GM12878 (cell line): ENCODE results near the gene RPS2. TPM values are rescaled to one million over a fixed set of nuclear protein-coding genes. Genes with fewer than 3 reads are reported as not detected.

Experiments used
- ATAC-seq: fragments of 200-7000 bp; cut with Tn5 transposase; 3 replicates; pipeline ENCODE4 v1.9.1; 2020; ENCODE audit warnings: mild to moderate bottlenecking, moderate library complexity
- BruUV-seq: library from RNA; stranded (reverse); fragments of 400-500 nt; replicated peaks from 2 replicates; lab custom pipeline; 2021; lab: Mats Ljungman, UMichigan
- CTCF ChIA-PET: fragments of 300-600 bp; sonication (Branson Sonifier 250); formaldehyde crosslinking; extraction: SDS; loops from one replicate; lab custom pipeline; 2021; ENCODE audit warnings: inconsistent platforms; lab: Yijun Ruan, JAX
- POLR2A ChIA-PET: fragments of 350-600 bp; formaldehyde crosslinking; extraction: SDS; loops from one replicate; lab custom pipeline; 2021; ENCODE audit warnings: inconsistent platforms; lab: Charles Lee
- RAD21 ChIA-PET: fragments of 300-600 bp; sonication (Branson Sonifier 250); formaldehyde crosslinking; loops from one replicate; lab custom pipeline; 2023; ENCODE audit warnings: antibody characterized with exemption; ENCODE audit not compliant: unreplicated experiment; lab: Charles Lee
- SMC1A ChIA-PET: fragments of 300-600 bp; sonication (Branson Sonifier 250); formaldehyde crosslinking; loops from one replicate; lab custom pipeline; 2023; ENCODE audit not compliant: unreplicated experiment, uncharacterized antibody; lab: Charles Lee
- DNase-seq: peaks from one replicate; pipeline ENCODE4 v3.0.0-alpha.2; 2011; ENCODE audit warnings: low read depth, low spot score
- FAIRE-seq: peaks from 3 replicates; lab custom pipeline; 2011; peaks lifted over from hg19 to GRCh38; lab: Jason Lieb, UNC
- H2AFZ ChIP-seq: 2 replicates; pipeline ENCODE4 v1.6.0; 2011; ENCODE audit warnings: low read depth, low read length, control low read depth; ENCODE audit not compliant: control insufficient read depth
- H3K27ac ChIP-seq: 2 replicates; pipeline ENCODE4 v1.5.1; 2011; ENCODE audit warnings: control low read depth; ENCODE audit not compliant: control insufficient read depth, insufficient read depth
- H3K27me3 ChIP-seq, 2 experiments: replicated peaks in 1 of 2; 2 replicates each; pipeline versions ENCODE4 v1.6.0 to v1.6.1; 2011; ENCODE audit warnings: low read length in 1 of 2; ENCODE audit not compliant: control insufficient read depth in 2 of 2, insufficient read depth in 2 of 2
- H3K36me3 ChIP-seq, 2 experiments: 2 replicates each; pipeline ENCODE4 v1.5.1; 2011; ENCODE audit warnings: low read length in 1 of 2; ENCODE audit not compliant: control insufficient read depth in 2 of 2, insufficient read depth in 2 of 2
- H3K4me1 ChIP-seq: 2 replicates; pipeline ENCODE4 v1.6.1; 2011; ENCODE audit warnings: mild to moderate bottlenecking, low read length, moderate library complexity, mixed read lengths; ENCODE audit not compliant: control insufficient read depth, insufficient read depth
- H3K4me2 ChIP-seq: 2 replicates; pipeline ENCODE4 v1.6.0; 2011; ENCODE audit warnings: control low read depth; ENCODE audit not compliant: control insufficient read depth, insufficient read depth
- H3K4me3 ChIP-seq: fragments of 200-600 bp; sonication (generic); 2 replicates; pipeline ENCODE4 v1.5.1; 2016
- H3K79me2 ChIP-seq: 2 replicates; pipeline ENCODE4 v1.6.0; 2011; ENCODE audit warnings: low read length; ENCODE audit not compliant: control insufficient read depth, insufficient read depth
- H3K9ac ChIP-seq: 2 replicates; pipeline ENCODE4 v1.8.0; 2011; ENCODE audit warnings: low read length, control low read depth, mixed read lengths; ENCODE audit not compliant: control insufficient read depth, insufficient read depth
- H3K9me3 ChIP-seq: replicated peaks from 3 replicates; pipeline ENCODE4 v1.5.1; 2011; ENCODE audit warnings: mild to moderate bottlenecking, low read length; ENCODE audit not compliant: control insufficient read depth, insufficient read depth
- H4K20me1 ChIP-seq: 2 replicates; pipeline ENCODE4 v1.6.0; 2011; ENCODE audit not compliant: control insufficient read depth, insufficient read depth
- CHD4 ChIP-seq: fragments of 200-600 bp; sonication (generic); IDR thresholded peaks from 2 replicates; pipeline ENCODE4 v1.6.1; 2016; ENCODE audit warnings: mild to moderate bottlenecking
- EP300 ChIP-seq, 2 experiments: fragments of 150-350 bp in 1 of 2; IDR thresholded peaks; 2 replicates each; pipeline ENCODE4 v1.6.1; 2011 to 2012; ENCODE audit warnings: low read depth in 2 of 2, low read length in 2 of 2, borderline replicate concordance in 1 of 2, improper control_type of control experiment in 1 of 2, inconsistent platforms in 1 of 2; ENCODE audit not compliant: control insufficient read depth in 1 of 2
- MLLT1 ChIP-seq: fragments of 450-650 bp; IDR thresholded peaks from 2 replicates; pipeline ENCODE4 v1.6.1; 2016; ENCODE audit warnings: mild to moderate bottlenecking
- NKRF ChIP-seq: fragments of 450-650 bp; conservative IDR thresholded peaks from 2 replicates; pipeline ENCODE4 v1.6.1; 2017; ENCODE audit warnings: mild to moderate bottlenecking, moderate library complexity
- NR2F1 ChIP-seq: fragments of 450-650 bp; conservative IDR thresholded peaks from 2 replicates; pipeline ENCODE4 v1.6.1; 2017; ENCODE audit warnings: mild to moderate bottlenecking
- PBX3 ChIP-seq: IDR thresholded peaks from 2 replicates; pipeline ENCODE4 v1.6.1; 2011; ENCODE audit warnings: mild to moderate bottlenecking, low read depth, low read length, moderate library complexity; ENCODE audit not compliant: insufficient replicate concordance
- POLR2A ChIP-seq: IDR thresholded peaks from 2 replicates; pipeline ENCODE4 v1.6.1; 2011; ENCODE audit warnings: low read depth, mild to moderate bottlenecking, low read length
- POLR2AphosphoS5 ChIP-seq: IDR thresholded peaks from 2 replicates; pipeline ENCODE4 v1.6.1; 2011; ENCODE audit warnings: mild to moderate bottlenecking, low read length, inconsistent platforms
- SIN3A ChIP-seq: IDR thresholded peaks from 2 replicates; pipeline ENCODE4 v1.6.1; 2012; ENCODE audit warnings: low read depth, low read length, improper control_type of control experiment
- TCF3 ChIP-seq: IDR thresholded peaks from 2 replicates; pipeline ENCODE4 v1.6.1; 2012; ENCODE audit warnings: low read depth, mild to moderate bottlenecking, low read length, borderline replicate concordance; ENCODE audit not compliant: insufficient read depth
- YBX1 ChIP-seq: fragments of 450-650 bp; IDR thresholded peaks from 2 replicates; pipeline ENCODE4 v1.6.1; 2016; ENCODE audit warnings: antibody characterized with exemption
- WGBS: methylation state at CpG from one replicate; pipeline ENCODE4 v1.1.6; 2016; ENCODE audit warnings: low lambda C conversion rate; ENCODE audit not compliant: insufficient replicate concordance, insufficient coverage; ENCODE audit errors: missing lambda C conversion rate; 5-methylcytosine and 5-hydroxymethylcytosine counted together
- in situ Hi-C: fragments of 300-500 bp; cut with MboI; formaldehyde crosslinking; loops from 9 replicates; pipeline ENCODE4 v1.14.3; 2018; ENCODE audit warnings: mixed read lengths
- intact Hi-C: fragments of 100-400 bp; cut with micrococcal nuclease; formaldehyde crosslinking; loops from one replicate; pipeline ENCODE4 v1.14.2; 2022; ENCODE audit not compliant: unreplicated experiment
- polyA plus RNA-seq, 11 experiments: library from polyadenylated mRNA; depleted of rRNA in 4 of 11; unstranded in 6 of 11; stranded (reverse) in 5 of 11; fragments of >200 nt; fragmentation: Nextera tagmentation in 4 of 11; fragmentation: Illumina TruSeq in 1 of 11; extraction: Ambion mirVana in 4 of 11; extraction: Trizol in 1 of 11; gene quantifications; 1 replicate in 1 of 11; 2 replicates in 10 of 11; pipeline versions ENCODE4 v1.2.1 to v1.2.3, GENCODE V29; 2011 to 2016; ENCODE audit warnings: inconsistent platforms in 2 of 11, missing spikeins in 2 of 11, low read depth in 1 of 11
- total RNA-seq, 4 experiments: library from RNA; depleted of rRNA in 3 of 4; stranded (reverse); fragments of >200 nt in 3 of 4; fragmentation: Illumina TruSeq in 1 of 4; extraction: Trizol in 1 of 4; gene quantifications; 2 replicates each; pipeline versions ENCODE4 v1.2.1 to v1.2.3, GENCODE V29; 2013 to 2021

RPS2 gene
- total and polyA plus RNA-seq, 10 of the 15 experiments (the other 5 are each of a cell fraction or from before 2014, with no cell fraction given), result 1,295 to 7,121 (median 3,933) TPM

GRCh38 chr16:1963806-1964505 lies 670 bp downstream of the RPS2 start:
- no peaks in the 10 kb centered on the region for H3K27me3 ChIP-seq
- peaks cover 6% of the 10 kb centered on the region; the same call in 1 of the 2 replicates for H4K20me1 ChIP-seq
- ATAC-seq, result peak; percentile 5
- DNase-seq, result no peak
- TF ChIP-seq PBX3 (no peak), MLLT1 (peak; percentile 28; the same call in 1 of the 2 replicates), TCF3 (no peak), YBX1 (no peak), POLR2AphosphoS5 (peak; percentile 83), SIN3A (peak; percentile 72; the same call in 1 of the 2 replicates), NR2F1 (peak; percentile 49; the same call in 1 of the 2 replicates), NKRF (0 out of 2 replicates have a peak, but pooled peaks have one; percentile 41), CHD4 (no peak), POLR2A (peak; percentile 69), EP300 (IDR thresholded peaks at IDR 0.05; ENCODE audit: borderline replicate concordance in 1 of 2, control insufficient read depth in 1 of 2, low read depth in 2 of 2, low read length in 2 of 2) (no peak)
- TF ChIP-seq, all 136 proteins: peak for 6
- ChIA-PET RAD21 (interaction anchor here (0.6 to 1.9 kb wide), 6 partner anchors 18 to 1195 kb away, joined by 3 to 7 read pairs (median 3); partner anchors contain the start of genes NOXO1, NUBP2 and SPSB3), CTCF (interaction anchor here (0.6 to 1.2 kb wide), 3 partner anchors 27 to 287 kb away, joined by 3 read pairs; partner anchors contain the start of gene ECI1), POLR2A (interaction anchor here (0.6 to 3.3 kb wide), 17 partner anchors 8 to 305 kb away, joined by 3 to 25 read pairs (median 7); partner anchors contain the start of genes MSRB1, NOXO1, NUBP2 and SPSB3), SMC1A (interaction anchor here (1.0 to 1.7 kb wide), 2 partner anchors 18 to 21 kb away, joined by 5 to 7 read pairs; partner anchors contain the start of genes MSRB1 and NOXO1)
- H3K36me3 ChIP-seq, result peaks cover 11 to 13% of the 10 kb centered on the region in 2 experiments; a peak in 3 of 4 replicates
- peak overlapping the region; percentile 98 for H3K4me3 ChIP-seq
- H3K9ac ChIP-seq, result peak overlapping the region; percentile 99
- FAIRE-seq, result no peak
- H3K4me2 ChIP-seq, result peak overlapping the region; percentile 83
- under 1% methylated on average over 28 of the region's 44 CpGs for WGBS
- H3K4me1 ChIP-seq, result peaks cover 16% of the 10 kb centered on the region
- peak overlapping the region; percentile 90 for H3K27ac ChIP-seq
- peaks cover 67% of the 10 kb centered on the region for H3K79me2 ChIP-seq
- intact Hi-C loops (no loop called here), in situ Hi-C loops (no loop called here)
- no peaks in the 10 kb centered on the region for H3K9me3 ChIP-seq
- no TSS peak for BruUV-seq
- H2AFZ ChIP-seq, result no peak overlapping the region
